GM12801 (cell line): ENCODE data around the gene GDF15.

Experiments used
- CTCF ChIP-seq: IDR thresholded peaks from one replicate; pipeline ENCODE4 v1.5.1; 2011; ENCODE audit warnings: control low read depth; ENCODE audit not compliant: insufficient read length; ENCODE audit errors: extremely low read depth

The GDF15 gene

DNA sequence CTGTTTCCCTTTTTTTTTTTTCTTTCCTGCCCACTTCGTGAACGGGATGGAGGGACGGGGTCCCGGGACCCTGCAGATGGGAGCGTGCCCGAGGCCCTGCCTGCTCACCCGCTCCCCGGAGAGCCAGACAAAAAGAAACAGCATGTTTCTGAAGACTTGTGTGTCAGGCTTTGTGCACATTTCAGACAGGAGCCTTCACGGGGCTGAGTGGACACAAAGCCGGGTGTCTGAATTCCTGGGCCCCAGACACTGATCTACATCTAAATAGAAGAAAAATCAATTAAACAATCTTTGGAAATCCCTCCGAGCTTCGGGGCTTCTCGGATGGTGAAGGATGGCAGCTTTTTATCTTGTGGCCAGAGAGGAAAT lies 41.4 kb upstream of the GDF15 start:
- TF ChIP-seq CTCF: no peak

DNA sequence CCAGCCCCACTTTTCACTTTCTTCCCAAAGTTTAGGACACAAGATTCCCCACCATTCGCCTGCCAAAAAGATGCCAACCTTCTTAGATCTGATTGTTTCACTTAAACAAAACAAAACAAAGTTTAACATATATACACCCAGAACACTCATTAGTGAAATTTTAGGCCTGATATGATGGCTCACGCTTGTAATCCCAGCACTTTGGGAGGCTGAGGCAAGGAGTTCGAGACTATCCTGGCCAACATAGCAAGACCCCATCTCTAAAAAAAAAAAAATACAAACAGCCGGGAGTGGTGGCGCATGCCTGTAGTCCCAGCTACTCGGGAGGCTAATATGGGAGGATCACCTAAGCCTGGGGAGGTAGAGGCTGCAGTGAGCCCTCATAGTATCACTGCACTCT lies 40.7 kb upstream of the GDF15 start:
- TF ChIP-seq CTCF: no peak

GRCh38 chr19:18346091-18346490 lies 39.9 kb upstream of the GDF15 start:
- TF ChIP-seq CTCF: no peak

- no peak for TF ChIP-seq CTCF
Measured at GRCh38 chr19:18348171-18348570, 37.8 kb upstream of the GDF15 start.

DNA sequence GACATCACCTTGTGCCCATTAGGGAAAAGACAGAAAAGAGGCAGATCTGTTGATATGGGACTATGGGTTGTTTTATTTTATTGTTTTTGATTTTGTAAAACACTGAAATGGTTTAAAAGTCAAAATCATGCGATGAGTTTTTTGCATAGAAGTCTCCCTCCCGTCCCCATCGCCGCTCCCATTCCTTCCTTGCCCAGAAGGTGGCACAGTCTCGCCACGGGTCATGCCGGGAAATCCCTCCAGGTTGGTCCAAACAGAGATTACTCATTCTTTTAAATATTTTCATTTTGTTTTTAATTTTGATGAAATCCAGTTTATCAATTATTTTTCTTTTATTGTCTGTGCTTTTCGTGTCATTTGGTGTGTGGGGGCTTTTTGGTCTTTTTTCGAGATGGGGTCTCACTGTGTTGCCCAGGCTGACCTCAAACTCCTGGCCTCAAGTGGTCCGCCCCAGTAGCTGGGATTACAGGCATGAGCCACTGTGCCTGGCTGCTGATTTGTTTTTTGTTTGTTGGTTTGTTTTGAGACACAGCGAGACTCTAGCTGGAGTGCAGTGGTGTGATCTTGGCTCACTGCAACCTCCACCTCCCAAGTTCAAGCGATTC lies 36.3 kb upstream of the GDF15 start:
- TF ChIP-seq CTCF: no peak

DNA sequence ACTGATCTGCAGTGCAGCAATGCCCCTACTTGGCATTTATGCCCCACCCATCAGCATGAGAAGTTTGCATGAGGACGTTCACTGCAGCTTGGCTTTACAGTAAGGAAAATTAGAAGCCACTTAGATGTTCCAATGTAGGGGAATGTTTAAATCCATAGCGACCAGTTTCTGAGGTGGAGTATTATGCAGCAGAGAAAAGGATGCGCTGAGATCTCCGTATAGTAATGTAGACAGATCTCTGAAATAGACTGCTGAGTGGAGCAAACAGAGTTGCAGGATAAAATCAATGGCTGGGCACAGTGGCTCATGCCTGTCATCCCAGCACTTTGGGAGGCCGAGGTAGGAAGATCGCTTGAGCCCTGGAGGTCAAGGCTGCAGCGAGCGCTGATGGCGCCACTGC lies 35.5 kb upstream of the GDF15 start:
- no peak for TF ChIP-seq CTCF

- no peak for TF ChIP-seq CTCF
Measured at GRCh38 chr19:18351544-18351943, 34.4 kb upstream of the GDF15 start.
